GM18870 (cell line): Measurements from ENCODE around the gene NSUN4.
"Not testable (repeated sequence)": the region's sequence is repeated elsewhere in the genome, so short reads cannot be mapped to it uniquely, and the experiment has no call there.

Experiments used
- ATAC-seq: cut with Tn5 transposase; IDR thresholded peaks from one replicate; pipeline ENCODE4 v1.9.1; 2021; ENCODE audit warnings: moderate library complexity; ENCODE audit not compliant: unreplicated experiment

Gene NSUN4

DNA sequence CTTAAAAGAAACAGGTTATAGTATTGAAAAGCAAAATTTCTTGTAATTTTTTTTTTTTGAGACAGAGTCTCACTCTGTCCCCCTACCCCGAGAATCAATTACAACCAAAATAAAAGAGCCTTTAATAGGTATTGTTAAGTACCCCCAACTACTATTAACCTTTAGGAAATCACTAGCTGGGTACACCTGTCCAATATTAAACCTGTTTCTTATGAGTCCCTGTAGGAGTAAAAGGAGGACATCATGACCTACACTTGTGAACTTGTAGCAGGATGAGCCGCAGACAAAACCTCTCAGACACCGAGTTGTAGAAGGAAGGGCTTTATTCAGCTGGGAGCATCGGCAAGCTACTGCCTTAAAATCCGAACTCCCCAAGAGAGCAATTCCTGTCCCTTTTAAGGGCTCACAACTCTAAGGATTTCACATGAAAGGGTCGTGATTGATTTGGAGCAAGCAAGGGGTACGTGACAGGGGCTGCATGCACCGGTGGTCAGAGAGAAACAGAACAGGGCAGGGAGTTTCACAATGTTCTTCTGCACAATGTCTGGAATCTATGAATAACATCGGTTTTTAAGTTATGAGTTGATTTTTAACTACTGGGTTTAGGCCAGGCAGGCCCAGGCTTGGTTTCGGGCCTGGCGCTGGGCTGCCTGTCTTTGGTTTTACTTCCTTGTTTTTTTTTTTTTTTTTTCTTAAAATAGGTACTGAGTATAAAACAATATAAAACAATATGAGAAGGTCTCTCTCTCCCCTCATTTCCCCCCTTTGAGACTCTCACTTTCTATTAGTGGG lies 15.1 kb upstream of the NSUN4 start:
- peak; percentile 72 for ATAC-seq

DNA sequence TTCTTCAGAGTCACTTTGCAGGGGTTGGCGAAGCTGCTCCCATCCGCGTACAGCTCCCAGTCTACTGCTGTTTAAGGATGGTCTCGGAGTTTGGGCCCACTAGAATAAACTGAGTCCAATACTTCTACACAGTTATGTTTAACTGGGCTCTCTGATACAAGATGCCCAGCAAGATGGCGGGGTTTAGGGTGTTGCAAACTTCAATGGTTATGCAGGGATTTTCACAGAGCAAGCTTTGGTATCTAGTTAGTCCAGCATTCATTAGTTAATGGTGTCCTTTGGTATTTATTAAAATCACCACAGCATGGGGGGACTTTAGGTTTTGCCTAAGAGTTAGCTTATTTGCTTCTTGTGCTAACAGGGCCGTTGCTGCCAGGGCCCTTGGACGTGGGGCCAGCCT lies 12.4 kb upstream of the NSUN4 start:
- ATAC-seq: not testable (repeated sequence)

DNA sequence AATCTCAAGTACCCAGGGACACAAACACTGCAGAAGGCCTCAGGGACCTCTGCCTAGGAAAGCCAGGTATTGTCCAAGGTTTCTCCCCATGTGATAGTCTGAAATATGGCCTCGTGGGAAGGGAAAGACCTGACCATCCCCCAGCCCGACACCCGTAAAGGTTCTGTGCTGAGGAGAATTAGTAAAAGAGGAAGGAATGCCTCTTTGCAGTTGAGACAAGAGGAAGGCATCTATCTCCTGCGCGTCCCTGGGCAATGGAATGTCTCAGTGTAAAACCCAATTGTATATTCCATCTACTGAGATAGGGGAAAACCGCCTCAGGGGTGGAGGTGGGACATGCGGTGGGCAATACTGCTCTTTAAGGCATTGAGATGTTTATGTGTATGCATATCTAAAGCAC lies 10.8 kb upstream of the NSUN4 start:
- ATAC-seq: not testable (repeated sequence)

DNA sequence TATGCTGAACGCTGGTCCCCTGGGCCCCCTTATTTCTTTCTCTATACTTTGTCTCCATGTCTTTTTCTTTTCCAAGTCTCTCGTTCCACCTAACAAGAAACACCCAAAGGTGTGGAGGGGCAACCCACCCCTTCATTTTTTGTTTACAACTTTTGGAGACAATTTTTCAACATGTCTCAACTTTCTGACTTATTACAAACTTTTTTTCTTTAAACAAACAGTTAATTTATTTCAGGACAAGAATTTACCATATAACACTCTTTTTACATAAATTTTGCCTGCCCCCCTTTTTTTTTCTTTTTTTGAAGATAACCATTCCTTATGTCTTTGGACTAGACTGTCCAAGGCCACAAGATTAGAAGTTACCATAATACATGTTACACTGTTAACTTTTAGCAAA lies 10.2 kb upstream of the NSUN4 start:
- not testable (repeated sequence) for ATAC-seq

DNA sequence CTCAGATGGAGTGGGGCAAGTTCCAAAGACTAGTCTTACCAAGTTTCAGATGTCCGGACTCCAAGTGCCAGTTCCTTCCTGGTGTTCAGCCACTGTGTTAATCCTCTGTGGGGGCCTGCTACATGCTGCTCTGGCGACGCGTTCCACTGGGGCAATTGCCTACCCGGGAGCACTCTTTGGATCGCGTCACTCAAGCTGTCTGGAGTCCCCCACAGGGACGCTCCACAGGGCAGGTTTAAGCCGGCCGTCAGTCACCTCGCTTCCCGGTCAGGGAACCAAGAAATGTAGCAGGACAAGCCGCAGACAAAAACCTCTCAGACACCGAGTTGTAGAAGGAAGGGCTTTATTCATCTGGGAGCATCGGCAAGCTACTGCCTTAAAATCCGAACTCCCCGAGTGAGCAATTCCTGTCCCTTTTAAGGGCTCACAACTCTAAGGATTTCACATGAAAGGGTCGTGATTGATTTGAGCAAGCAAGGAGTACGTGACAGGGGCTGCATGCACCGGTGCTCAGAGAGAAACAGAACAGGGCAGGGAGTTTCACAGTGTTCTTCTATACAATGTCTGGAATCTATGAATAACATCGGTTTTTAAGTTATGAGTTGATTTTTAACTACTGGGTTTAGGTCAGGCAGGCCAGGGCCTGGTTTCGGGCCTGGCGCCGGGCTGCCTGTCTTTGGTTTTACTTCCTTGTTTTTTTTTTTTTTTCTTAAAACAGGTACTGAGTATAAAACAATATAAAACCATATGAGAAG lies 8.6 kb upstream of the NSUN4 start:
- ATAC-seq: not testable (repeated sequence)

DNA sequence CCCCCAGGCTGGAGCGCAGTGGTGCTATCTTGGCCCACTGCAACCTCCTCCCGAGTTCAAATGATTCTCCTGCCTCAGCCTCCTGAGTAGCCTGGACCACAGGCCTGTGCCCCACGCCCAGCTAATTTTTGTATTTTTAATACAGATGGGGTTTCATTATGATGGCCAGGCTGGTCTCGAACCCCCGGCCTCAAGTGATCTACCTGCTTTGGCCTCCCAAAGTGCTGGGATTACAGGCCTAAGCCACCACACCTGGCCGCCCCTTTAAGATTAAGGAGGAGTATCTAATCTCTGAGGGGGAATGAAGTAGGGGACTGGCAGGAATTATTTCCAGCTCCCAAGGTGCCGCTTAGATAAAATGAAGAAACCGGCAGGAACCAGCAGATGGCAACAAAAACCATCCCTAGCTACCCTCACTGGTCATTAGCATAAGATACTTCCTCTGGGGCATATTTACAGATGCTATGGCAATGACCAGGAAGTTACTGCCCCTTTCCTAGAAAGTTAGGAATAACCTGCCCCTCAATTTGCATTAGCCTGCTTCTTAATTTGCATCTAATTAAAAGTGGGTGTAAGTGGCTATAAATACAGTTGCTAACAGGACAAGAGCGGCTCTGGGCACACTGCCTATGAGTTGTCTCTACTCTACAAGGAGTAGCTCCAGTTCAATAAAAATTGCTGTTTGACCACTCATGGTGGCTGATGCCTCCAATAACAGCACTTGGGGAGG lies 7.1 kb upstream of the NSUN4 start:
- no peak for ATAC-seq

DNA sequence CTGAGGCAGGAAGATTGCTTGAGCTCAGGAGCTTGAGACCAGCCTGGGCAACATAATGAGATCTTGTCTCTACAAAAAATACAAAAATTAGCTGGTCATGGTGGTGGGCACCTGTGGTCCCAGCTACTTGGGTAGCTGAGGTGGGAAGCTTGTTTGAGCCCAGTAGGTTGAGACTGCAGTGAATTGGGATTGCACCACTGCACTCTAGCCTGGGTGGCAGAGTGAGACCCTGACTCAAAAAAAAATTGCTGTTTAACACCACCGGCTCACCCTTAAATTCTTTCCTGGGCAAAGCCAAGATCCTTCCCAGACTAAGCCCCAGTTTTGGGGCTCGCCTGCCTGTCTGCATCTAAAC lies 6.6 kb upstream of the NSUN4 start:
- ATAC-seq: no peak

DNA sequence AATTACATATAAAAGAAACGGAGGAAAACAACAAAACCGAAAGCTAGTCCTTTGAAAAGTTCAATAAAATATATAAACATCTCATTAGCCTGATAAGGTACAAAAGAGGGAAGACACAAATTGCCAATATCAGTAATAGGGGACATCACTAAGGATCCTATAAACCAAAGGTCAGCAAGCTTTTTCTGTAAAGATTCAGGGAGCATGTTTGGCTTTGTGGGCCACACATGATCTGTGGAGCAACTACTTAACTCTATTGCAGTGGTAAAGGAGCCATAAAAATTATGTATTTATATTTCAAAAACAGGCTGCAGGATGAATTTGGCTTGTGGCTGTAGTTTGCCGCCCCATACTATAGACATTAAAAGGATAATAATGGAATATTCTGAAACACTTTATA lies 5.5 kb upstream of the NSUN4 start:
- no peak for ATAC-seq

DNA sequence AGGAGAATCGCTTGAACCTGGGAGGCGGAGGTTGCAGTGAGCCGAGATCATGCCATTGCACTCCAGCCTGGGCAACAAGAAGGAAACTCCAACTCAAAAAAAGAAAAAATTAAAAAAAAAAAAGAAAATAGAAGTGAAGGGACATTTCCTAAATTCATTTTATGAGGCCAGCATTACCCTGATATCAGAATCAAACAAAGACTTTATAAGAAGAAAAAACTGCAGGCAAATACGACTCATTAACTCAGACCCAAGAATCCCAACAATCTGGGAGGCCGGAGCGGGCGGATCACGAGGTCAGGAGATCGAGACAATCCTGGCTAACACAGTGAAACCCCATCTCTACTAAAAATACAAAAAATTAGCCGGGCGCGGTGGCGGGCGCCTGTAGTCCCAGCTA lies 3.2 kb upstream of the NSUN4 start:
- ATAC-seq: not testable (repeated sequence)

DNA sequence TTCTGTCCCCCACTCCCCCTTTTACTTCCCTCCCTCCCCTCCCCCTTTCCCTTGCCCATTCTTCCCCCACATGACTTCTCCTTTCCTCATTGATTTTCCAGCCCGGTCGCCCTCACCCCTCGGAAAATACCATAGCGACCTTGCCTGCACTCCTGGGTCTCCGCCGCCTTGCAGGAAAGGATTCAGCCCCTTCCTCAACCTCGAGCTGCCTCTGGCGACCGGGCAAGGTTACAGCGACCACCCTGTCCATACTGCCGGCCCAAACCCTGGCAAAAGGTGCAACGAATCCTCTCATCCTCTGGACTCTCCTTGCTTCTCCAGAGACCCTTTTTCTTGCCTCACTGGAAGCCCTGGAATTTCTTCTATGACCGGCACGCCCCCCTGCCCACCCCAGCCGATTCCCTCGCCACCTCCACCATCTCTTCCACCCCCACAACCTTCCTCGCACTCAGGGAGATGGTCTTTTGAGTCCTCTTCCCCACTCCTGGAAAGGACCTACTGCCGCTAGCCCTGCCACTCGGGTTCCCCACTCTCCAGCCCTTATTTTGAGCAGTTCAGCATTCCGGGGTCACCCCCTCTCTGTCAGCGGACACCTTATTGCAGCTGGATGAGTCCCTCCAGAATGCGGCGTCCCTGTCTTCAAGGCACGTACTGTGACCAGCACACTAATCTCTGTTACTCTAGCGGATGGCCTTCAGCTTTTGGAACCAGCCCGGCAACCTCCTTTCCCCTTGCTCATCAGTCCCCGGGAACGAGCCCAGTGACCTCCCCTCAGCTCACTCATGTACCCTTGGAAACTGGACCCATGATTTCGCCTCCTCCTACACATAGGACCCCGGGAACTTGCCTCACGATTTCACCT lies 846 bp downstream of the NSUN4 start:
- no peak for ATAC-seq

DNA sequence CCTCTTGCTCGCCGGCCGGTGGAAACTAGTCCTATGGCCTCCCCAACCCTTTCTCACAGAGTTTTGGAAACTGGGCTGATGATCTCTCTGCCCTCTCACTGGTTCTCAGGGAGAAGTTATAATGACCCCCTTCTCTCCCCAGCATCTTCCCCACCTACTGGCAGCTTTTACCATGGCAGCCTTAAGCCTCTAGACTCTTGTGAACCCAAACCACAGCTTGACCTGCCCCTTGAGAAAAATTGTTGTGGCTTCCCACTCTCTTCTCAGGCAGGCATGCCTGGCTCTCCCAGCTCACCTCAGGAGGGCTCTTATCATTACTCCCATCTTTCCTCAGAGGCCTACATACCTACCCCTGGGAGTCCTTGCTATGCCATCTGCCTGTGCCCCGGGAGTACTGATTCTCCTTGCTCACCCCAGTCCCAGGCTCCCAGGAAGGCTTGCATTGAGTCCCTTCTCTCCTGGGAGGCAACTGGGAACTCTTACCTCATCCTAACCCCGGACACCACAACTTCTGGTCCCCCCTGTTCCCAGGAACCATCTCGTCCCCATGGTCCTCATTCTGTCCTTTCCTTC lies 1.6 kb downstream of the NSUN4 start:
- ATAC-seq: no peak

DNA sequence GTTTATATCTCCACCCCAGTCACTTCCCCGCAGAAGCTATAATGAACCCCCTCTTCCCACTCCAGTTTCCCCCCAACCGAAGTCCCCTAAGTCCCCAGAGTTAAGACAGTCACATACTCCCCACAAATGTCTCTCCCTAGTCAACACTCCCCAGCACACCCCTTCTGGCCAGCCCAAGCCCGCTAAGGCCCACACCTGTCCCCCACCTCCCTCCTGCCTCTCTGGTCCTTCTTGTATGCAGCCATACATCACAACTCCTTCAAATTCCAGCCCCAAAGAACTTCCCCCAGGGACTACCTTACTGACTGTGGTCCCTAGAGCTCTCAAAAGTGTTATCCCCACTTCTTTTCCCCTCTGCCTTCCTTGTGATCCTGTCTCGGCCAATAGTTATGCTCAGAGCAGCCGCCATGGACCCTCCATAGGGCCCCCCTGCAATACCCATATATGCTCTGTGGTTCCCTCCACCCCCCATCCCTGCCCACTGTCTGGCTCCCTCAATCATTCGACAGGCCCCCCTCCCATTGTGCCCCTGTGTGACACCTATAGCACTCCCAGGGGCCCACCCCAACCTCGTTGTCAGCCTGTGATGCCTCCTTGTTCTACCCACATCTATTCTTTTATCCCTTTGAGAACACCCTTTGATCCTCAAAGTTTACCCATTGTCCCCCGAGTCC lies 2.2 kb downstream of the NSUN4 start:
- no peak for ATAC-seq

DNA sequence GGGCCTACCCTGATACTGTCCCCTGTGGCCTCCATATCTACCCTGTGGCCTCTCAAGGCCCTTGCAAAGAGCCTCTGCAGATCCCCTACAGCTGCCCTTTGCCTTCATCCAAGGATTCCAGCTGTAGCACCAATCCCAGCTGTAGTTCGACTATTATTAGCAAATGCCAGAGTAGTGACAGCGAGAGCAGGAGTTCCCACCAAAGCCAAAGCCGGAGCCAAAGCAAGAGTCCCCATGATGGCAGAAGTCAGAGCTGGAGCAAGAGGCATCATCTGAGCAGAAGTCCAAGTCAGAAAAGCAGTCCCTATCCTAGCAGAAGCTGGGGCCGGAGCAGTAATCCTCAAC lies 2.7 kb downstream of the NSUN4 start:
- ATAC-seq: no peak

DNA sequence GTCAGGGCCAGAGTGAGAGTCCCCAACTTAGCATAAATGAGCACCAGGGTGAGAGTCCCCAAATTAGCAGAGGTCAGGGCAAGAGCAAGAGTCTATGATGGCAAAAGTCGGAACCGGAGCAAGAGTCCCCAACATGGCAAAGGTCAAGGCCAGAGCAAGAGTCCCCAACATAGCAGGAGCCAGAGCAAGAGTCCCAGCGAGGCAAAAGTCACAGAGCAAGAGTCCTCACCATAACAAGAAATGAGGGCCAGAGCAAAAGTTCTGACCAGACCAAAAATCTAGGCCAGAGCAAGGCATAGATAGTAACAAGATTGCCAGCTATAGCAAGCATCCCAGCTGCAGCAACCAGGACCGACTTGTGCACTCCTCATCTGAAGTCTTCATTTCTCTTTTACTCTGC lies 3.1 kb downstream of the NSUN4 start:
- no peak for ATAC-seq

DNA sequence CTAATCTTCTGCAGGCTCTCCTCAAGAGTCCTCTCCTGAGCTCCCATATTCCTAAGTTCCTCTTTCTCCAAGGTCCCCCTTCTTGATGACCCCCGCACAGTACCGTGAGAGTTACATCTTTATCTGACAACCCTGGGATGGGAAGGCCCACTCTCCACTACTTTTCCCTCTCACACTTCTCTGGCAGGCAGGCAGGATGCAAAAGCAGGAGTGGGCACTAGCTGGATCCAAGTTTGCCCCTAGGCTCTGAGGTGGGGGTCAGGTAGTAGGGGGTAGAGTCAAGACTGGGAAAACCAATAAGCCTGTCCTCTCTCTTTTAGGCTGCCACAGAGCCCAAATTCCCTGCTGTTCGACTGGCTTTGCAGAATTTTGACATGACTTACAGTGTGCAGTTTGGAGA lies 3.9 kb downstream of the NSUN4 start:
- no peak for ATAC-seq

DNA sequence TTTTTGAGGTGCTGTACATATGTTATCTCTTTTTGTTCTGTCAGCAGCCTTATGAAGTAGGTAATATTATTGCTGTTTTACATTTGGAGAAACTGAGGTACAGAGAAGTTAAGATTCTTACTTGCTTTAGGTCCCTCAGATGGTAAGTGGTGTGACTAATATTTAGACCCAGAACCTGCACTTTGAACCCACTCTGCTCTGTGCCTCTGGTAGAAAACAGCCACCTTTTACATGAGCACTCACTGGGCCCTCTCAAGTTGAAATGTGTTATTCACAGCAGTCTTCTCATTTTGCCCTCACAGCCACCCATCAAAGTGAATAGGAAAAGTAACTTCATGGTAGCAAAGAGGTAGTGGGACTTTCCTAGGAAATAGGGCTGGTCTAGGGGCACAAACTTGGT lies 4.7 kb downstream of the NSUN4 start:
- no peak for ATAC-seq

DNA sequence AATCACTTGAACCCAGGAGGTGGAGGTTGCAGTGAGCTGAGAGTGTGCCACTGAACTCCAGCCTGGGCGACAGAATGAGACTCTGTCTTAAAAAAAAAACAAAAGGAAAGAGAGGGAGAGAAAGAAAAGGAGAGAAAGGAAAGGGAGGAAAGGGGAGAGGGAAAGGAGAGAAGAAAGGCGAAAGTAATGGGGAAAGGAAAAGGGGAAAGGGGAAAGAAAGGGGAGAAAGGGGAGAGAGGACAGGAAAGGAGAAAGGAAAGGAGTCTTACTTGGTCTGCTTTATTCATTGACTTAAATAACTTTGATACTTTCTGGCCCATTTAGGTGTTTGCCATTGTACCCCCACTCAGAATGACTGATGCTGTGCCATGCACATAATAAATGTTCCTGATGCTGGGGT lies 11.8 kb downstream of the NSUN4 start:
- no peak for ATAC-seq

DNA sequence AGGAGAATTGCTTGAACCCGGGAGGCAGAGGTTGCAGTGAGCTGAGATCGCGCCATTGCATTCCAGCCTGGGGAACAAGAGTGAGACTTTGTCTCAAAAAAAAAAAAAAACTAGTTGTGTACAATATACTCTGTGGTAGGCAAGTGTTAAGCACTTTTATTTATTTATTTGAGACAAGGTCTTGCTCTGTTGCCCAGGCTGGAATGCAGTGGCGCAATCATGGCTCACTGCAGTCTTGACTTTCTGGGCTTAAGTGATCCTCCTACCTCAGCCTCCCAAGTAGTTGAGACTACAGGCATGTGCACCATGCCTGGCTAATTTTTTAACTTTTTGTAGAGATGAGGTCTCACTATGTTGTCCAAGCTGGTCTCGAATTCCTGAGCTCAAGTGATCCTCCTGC lies 15.3 kb downstream of the NSUN4 start:
- ATAC-seq: not testable (repeated sequence)

DNA sequence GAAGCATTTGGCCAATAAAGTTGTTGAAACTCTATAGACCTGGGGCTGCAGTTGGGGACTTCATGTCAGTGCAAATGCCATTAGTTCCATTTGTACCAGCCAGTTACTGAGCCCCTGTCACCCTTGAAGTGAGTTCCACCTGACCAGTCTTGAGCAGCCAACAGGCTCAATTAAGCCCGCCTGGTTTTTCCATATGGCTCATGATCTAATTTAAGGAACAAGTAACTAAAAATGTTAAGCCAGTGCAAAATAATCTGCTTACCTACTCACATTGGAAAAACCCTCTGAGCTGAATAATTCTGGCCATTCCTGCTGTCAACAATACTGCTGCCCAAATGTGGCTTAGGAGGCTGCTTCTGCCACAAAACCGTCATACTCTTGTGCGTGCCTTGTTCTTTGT lies 21.6 kb downstream of the NSUN4 start:
- ATAC-seq: no peak

DNA sequence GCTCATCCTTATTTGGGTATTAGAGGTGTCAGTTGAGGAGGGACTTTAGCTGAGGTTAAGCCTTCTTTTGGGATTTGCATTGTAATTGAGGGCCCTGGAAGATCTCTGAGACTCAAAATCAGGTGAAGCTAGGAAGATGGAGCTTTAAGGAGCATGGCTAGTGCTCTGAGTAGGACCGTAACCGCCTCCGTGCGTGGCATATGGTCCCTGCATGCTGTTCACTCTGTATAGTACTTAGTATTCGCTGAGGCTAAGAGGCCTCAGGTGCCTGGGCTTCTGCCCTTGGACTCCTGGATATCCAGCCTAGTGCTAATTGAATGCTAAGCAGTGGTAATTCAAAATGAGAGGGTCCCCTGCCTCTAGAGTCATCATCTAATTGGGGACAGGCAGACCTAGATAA lies 22.5 kb downstream of the NSUN4 start:
- ATAC-seq: no peak
